ENCODE measurements around the gene LRBA.

- TF ChIP-seq POLR2A (IDR thresholded peaks at IDR 0.05) (no peak), CTCF (IDR thresholded peaks at IDR 0.05) (no peak), EP300 (IDR thresholded peaks at IDR 0.05) (no peak)
Measured at GRCh38 chr4:150250293-150250997, 764.6 kb downstream of the LRBA start.
